GM10248 (cell line): Measurements from ENCODE around the gene EIF4EBP3.
"Not testable (repeated sequence)": the region's sequence is repeated elsewhere in the genome, so short reads cannot be mapped to it uniquely, and the experiment has no call there.

Source experiments
- CTCF ChIA-PET: fragments of 300-600 bp; sonication (Branson Sonifier 250); formaldehyde crosslinking; extraction: SDS; loops from one replicate; lab custom pipeline; 2021; ENCODE audit warnings: antibody characterized with exemption; lab: Yijun Ruan, JAX
- POLR2A ChIA-PET: fragments of 350-650 bp; sonication (Branson Sonifier 250); formaldehyde crosslinking; extraction: SDS; loops from one replicate; lab custom pipeline; 2020; ENCODE audit warnings: antibody characterized with exemption; lab: Yijun Ruan, JAX
- DNase-seq: peaks from one replicate; pipeline ENCODE4 v3.0.0; 2012; ENCODE audit errors: extremely low spot score
- TF ChIP-seq, protein P1 (sequence below): IDR thresholded peaks from 2 replicates; pipeline ENCODE4 v1.5.1; 2012; ENCODE audit warnings: mild to moderate bottlenecking, low read depth; ENCODE audit errors: extremely low read depth, missing control alignments, control extremely low read depth

The EIF4EBP3 gene

DNA sequence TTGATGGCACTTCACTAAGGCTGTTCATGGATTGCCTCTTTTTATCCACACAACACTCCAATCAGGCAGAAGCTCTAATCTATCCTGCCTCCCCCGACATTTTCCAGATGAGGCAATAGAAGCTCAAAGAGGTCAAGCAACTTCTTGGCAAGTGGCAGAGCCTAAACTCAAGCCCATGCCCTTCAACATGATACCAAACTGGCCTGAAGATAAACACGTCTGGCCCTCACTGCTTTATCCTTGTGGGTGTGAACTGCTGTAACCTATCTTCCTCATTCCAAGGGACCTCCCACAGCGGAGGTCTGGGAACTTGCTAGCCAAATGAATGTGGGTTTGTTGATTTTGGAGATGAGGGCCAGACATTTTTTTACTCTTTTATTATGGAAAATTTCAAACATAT lies 26.7 kb downstream of the EIF4EBP3 start:
- POLR2A ChIA-PET: no interaction called here
- TF ChIP-seq, protein P1, sequence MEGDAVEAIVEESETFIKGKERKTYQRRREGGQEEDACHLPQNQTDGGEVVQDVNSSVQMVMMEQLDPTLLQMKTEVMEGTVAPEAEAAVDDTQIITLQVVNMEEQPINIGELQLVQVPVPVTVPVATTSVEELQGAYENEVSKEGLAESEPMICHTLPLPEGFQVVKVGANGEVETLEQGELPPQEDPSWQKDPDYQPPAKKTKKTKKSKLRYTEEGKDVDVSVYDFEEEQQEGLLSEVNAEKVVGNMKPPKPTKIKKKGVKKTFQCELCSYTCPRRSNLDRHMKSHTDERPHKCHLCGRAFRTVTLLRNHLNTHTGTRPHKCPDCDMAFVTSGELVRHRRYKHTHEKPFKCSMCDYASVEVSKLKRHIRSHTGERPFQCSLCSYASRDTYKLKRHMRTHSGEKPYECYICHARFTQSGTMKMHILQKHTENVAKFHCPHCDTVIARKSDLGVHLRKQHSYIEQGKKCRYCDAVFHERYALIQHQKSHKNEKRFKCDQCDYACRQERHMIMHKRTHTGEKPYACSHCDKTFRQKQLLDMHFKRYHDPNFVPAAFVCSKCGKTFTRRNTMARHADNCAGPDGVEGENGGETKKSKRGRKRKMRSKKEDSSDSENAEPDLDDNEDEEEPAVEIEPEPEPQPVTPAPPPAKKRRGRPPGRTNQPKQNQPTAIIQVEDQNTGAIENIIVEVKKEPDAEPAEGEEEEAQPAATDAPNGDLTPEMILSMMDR: no peak
- DNase-seq: no peak
- CTCF ChIA-PET: no interaction called here

GRCh38 chr5:140575309-140575708 lies 27.8 kb downstream of the EIF4EBP3 start:
- TF ChIP-seq, protein P1: no peak
- ChIA-PET POLR2A (interaction anchor here (0.6 kb wide), 1 partner anchor 92 kb away, joined by 7 read pairs; no protein-coding TSS in a partner anchor), CTCF (interaction anchor here (2.9 to 3.4 kb wide), 2 partner anchors 8 to 59 kb away, joined by 10 to 25 read pairs; partner anchors contain the start of genes APBB3, CD14 and SLC35A4)
- no peak for DNase-seq

- POLR2A ChIA-PET: no interaction called here
- CTCF ChIA-PET: interaction anchor here (2.9 to 3.4 kb wide), 2 partner anchors 10 to 57 kb away, joined by 10 to 25 read pairs; partner anchors contain the start of genes APBB3, CD14 and SLC35A4
- DNase-seq: no peak
- TF ChIP-seq, protein P1: no peak
Measured at GRCh38 chr5:140576776-140577201, 29.3 kb downstream of the EIF4EBP3 start.

- DNase-seq, POLR2A ChIA-PET: not testable (repeated sequence)
- CTCF ChIA-PET: interaction anchor here (1.0 kb wide), 1 partner anchor 10 kb away, joined by 3 read pairs; no protein-coding TSS in a partner anchor
Measured at GRCh38 chr5:140579188-140579747, 31.8 kb downstream of the EIF4EBP3 start.

DNA sequence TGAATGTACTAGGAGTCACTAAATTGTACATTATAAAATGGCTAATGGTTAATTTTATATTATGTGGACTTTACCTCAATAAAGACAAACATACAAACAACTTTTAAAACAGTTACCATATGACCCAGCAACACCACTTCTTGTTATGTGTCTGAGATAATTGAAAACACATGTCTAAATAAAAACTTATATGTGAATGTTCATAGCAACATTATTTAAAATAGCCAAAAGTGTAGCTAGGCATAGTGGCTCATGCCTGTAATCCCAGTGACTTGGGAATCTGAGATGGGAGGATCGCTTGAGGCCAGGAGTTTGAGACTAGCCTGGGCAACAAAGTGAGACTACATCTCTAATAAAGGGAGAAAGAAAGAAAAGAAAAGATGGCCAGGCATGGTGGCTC lies 40.0 kb downstream of the EIF4EBP3 start:
- TF ChIP-seq, protein P1: no peak
- ChIA-PET CTCF (no interaction called here), POLR2A (no interaction called here)
- DNase-seq: no peak

DNA sequence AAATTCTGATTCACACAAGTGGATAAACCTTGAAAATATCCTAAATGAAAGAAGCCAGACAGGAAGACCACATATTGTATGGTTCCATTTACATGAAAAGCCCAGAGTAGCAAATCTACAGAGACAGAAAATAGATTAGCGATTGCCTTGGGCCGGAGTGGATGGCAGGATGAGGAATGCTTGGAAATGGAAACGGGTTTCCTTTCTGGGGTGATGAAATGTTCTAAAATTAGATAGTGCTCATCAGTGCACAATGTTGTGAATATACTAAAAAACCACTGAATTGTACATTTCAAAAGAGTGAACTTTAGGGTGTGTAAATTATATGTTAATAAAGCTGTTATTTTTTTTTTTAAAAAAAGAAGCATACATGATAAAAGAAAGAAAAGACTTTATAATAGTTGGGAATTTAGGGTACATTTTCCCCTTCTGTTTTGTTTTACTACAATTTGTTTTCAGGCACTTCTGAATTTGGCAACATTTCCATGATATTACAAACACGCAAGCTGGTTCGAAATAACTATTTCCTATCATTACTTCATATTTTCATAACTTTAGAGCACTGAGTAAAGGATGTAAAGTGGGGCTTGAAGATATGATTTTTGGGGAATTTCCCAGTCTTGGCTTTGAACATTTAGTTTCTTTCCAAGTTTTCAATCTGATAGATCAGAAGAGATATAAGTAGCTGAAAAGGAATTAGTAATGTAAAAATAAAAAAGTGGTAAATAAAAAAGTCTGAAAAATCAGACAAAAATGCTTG lies 41.0 kb downstream of the EIF4EBP3 start:
- ChIA-PET CTCF (interaction anchor here (1.0 kb wide), 1 partner anchor 8 kb away, joined by 3 read pairs; no protein-coding TSS in a partner anchor), POLR2A (no interaction called here)
- DNase-seq: no peak
- TF ChIP-seq, protein P1: no peak

DNA sequence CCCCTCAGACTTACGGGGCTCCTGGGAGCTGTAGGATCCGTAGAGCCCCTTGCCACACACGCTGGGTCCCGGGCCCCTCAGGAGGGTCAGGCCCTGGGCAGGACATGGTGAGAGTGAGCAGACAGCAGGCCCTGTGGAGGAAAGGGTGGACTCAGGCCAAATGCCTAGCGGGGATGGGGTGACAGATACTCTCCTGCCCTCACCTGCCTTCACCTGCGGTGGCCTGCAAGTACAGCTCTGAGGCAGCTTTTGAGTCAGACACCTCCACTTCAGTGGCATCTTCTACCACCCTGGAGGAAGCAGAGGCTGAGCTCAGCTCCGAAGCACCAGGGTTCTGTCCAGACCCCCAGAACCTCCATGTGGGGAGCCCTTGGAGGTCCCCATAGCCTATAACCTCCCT lies 43.4 kb downstream of the EIF4EBP3 start:
- DNase-seq: no peak
- POLR2A ChIA-PET: no interaction called here
- TF ChIP-seq, protein P1: no peak
- CTCF ChIA-PET: no interaction called here
